ENCODE data around the gene TOR4A. TPM values are rescaled to one million over a fixed set of nuclear protein-coding genes. Genes with fewer than 3 reads are reported as not detected.

The TOR4A gene
- total and polyA plus RNA-seq, 4 experiments from 2014 or later = 0.46 to 2.1 (median 1.4) TPM

GRCh38 chr9:137305798-137306065 lies 28.2 kb downstream of the TOR4A start:
- no peaks in the 10 kb centered on the region for H3K27me3 ChIP-seq (ENCODE audit: insufficient read depth, low read length)
- no peak overlapping the region for H3K27ac Mint-ChIP-seq
- H3K4me1 ChIP-seq (ENCODE audit: insufficient read depth, low read length) = peaks cover 23% of the 10 kb centered on the region
- no peak overlapping the region for H3K27ac ChIP-seq (ENCODE audit: low read depth, low read length)
- H3K4me3 Mint-ChIP-seq = peak overlapping the region in 2 of 8 donors; percentile 61 to 71
- DNase-seq = no peak
- H3K4me1 Mint-ChIP-seq = peaks cover 3 to 24% (median 12%) of the 10 kb centered on the region in 4 donors
- H3K36me3 ChIP-seq (ENCODE audit: insufficient read depth, low read length) = no peaks in the 10 kb centered on the region
- peaks cover 0 to 1% of the 10 kb centered on the region in 2 donors for H3K27me3 Mint-ChIP-seq
- no peaks in the 10 kb centered on the region for H3K9me3 Mint-ChIP-seq
- H3K36me3 Mint-ChIP-seq = no peaks in the 10 kb centered on the region
- no peaks in the 10 kb centered on the region for H3K9me3 ChIP-seq (ENCODE audit: control insufficient read depth in 1 of 2, low read length in 2 of 2)
- POLR2A ChIA-PET (ENCODE audit: partially characterized antibody) = no interaction called here
- CTCF ChIA-PET (ENCODE audit: partially characterized antibody) = no interaction called here
- intact Hi-C loops (cut with micrococcal nuclease) = loop anchor here (10.0 kb wide), 1 partner anchor 229 kb away; no protein-coding TSS in a partner anchor
- peak overlapping the region in 1 of 2 donors; percentile 13 for H3K4me3 ChIP-seq (ENCODE audit: low read length in 2 of 2)

- CTCF ChIA-PET (ENCODE audit: partially characterized antibody) = no interaction called here
- Histone ChIP-seq H3K4me3 (ENCODE audit: low read length in 2 of 2) (peak overlapping the region in 1 of 2 donors; percentile 13), H3K4me1 (ENCODE audit: insufficient read depth, low read length) (peaks cover 20% of the 10 kb centered on the region), H3K27me3 (ENCODE audit: insufficient read depth, low read length) (no peaks in the 10 kb centered on the region), H3K9me3 (ENCODE audit: control insufficient read depth in 1 of 2, low read length in 2 of 2) (no peaks in the 10 kb centered on the region), H3K27ac (ENCODE audit: low read depth, low read length) (no peak overlapping the region), H3K36me3 (ENCODE audit: insufficient read depth, low read length) (no peaks in the 10 kb centered on the region)
- no peaks in the 10 kb centered on the region for H3K36me3 Mint-ChIP-seq
- H3K4me3 Mint-ChIP-seq = peak overlapping the region in 1 of 8 donors; percentile 20
- H3K9me3 Mint-ChIP-seq = no peaks in the 10 kb centered on the region
- no peak overlapping the region for H3K27ac Mint-ChIP-seq
- POLR2A ChIA-PET (ENCODE audit: partially characterized antibody) = no interaction called here
- H3K27me3 Mint-ChIP-seq = no peaks in the 10 kb centered on the region
- intact Hi-C loops (cut with micrococcal nuclease) = loop anchor here (10.0 kb wide), 1 partner anchor 229 kb away; no protein-coding TSS in a partner anchor
- no peak for DNase-seq
- H3K4me1 Mint-ChIP-seq = peaks cover 2 to 21% (median 11%) of the 10 kb centered on the region in 4 donors
Observed at GRCh38 chr9:137306066-137306849, 28.7 kb downstream of the TOR4A start.

DNA sequence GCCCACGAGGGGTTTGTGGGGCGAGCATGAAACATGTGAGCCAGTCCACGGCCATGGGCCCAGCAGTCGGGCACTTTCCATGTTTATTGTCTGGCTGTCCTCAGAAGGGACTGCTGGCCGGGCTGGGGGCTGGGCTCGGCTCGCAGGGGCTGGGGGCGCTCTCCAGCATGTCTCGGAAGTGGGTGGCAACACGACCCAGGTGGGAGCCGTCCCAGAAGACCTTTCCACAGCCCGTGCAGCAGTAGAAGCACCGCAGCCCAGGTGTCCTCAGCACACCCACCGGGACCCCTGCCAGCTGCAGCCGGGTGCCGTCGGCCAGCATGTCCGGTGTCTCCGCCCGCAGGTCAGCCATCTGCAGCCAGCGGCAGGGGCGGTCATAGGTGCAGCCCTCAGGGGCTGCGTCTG lies 29.3 kb downstream of the TOR4A start:
- peak overlapping the region in 1 of 8 donors; percentile 20 for H3K4me3 Mint-ChIP-seq
- H3K36me3 Mint-ChIP-seq = no peaks in the 10 kb centered on the region
- POLR2A ChIA-PET (ENCODE audit: partially characterized antibody) = no interaction called here
- intact Hi-C loops (cut with micrococcal nuclease) = loop anchor here (10.0 kb wide), 1 partner anchor 228 kb away; no protein-coding TSS in a partner anchor
- Histone ChIP-seq H3K9me3 (ENCODE audit: control insufficient read depth in 1 of 2, low read length in 2 of 2) (no peaks in the 10 kb centered on the region), H3K4me1 (ENCODE audit: insufficient read depth, low read length) (peaks cover 20% of the 10 kb centered on the region), H3K4me3 (ENCODE audit: low read length in 2 of 2) (no peak overlapping the region), H3K27ac (ENCODE audit: low read depth, low read length) (no peak overlapping the region), H3K36me3 (ENCODE audit: insufficient read depth, low read length) (no peaks in the 10 kb centered on the region), H3K27me3 (ENCODE audit: insufficient read depth, low read length) (no peaks in the 10 kb centered on the region)
- CTCF ChIA-PET (ENCODE audit: partially characterized antibody) = no interaction called here
- no peak overlapping the region for H3K27ac Mint-ChIP-seq
- no peaks in the 10 kb centered on the region for H3K9me3 Mint-ChIP-seq
- H3K27me3 Mint-ChIP-seq = no peaks in the 10 kb centered on the region
- no peak for DNase-seq
- H3K4me1 Mint-ChIP-seq = peaks cover 2 to 21% (median 9%) of the 10 kb centered on the region in 4 donors

GRCh38 chr9:137307255-137308056 lies 29.9 kb downstream of the TOR4A start:
- Histone ChIP-seq H3K27ac (ENCODE audit: low read depth, low read length) (no peak overlapping the region), H3K27me3 (ENCODE audit: insufficient read depth, low read length) (no peaks in the 10 kb centered on the region), H3K36me3 (ENCODE audit: insufficient read depth, low read length) (no peaks in the 10 kb centered on the region), H3K4me1 (ENCODE audit: insufficient read depth, low read length) (peaks cover 20% of the 10 kb centered on the region), H3K9me3 (ENCODE audit: control insufficient read depth in 1 of 2, low read length in 2 of 2) (no peaks in the 10 kb centered on the region), H3K4me3 (ENCODE audit: low read length in 2 of 2) (no peak overlapping the region)
- intact Hi-C loops (cut with micrococcal nuclease) = loop anchor here (10.0 kb wide), 1 partner anchor 227 kb away; no protein-coding TSS in a partner anchor
- no peak overlapping the region for H3K4me3 Mint-ChIP-seq
- CTCF ChIA-PET (ENCODE audit: partially characterized antibody) = interaction anchor here (0.6 kb wide), 1 partner anchor 318 kb away, joined by 3 read pairs; no protein-coding TSS in a partner anchor
- H3K36me3 Mint-ChIP-seq = no peaks in the 10 kb centered on the region
- H3K4me1 Mint-ChIP-seq = peaks cover 2 to 21% (median 9%) of the 10 kb centered on the region in 4 donors
- POLR2A ChIA-PET (ENCODE audit: partially characterized antibody) = no interaction called here
- no peaks in the 10 kb centered on the region for H3K9me3 Mint-ChIP-seq
- H3K27me3 Mint-ChIP-seq = no peaks in the 10 kb centered on the region
- no peak for DNase-seq
- H3K27ac Mint-ChIP-seq = no peak overlapping the region

- Mint-ChIP-seq H3K4me3 (no peak overlapping the region), H3K27me3 (no peaks in the 10 kb centered on the region), H3K27ac (no peak overlapping the region), H3K36me3 (no peaks in the 10 kb centered on the region), H3K9me3 (no peaks in the 10 kb centered on the region), H3K4me1 (peaks cover 2 to 21% (median 9%) of the 10 kb centered on the region in 4 donors)
- H3K27ac ChIP-seq (ENCODE audit: low read depth, low read length) = no peak overlapping the region
- DNase-seq = no peak
- H3K4me3 ChIP-seq (ENCODE audit: low read length in 2 of 2) = no peak overlapping the region
- ChIA-PET CTCF (ENCODE audit: partially characterized antibody) (interaction anchor here (0.6 kb wide), 1 partner anchor 317 kb away, joined by 3 read pairs; no protein-coding TSS in a partner anchor), POLR2A (ENCODE audit: partially characterized antibody) (no interaction called here)
- H3K9me3 ChIP-seq (ENCODE audit: control insufficient read depth in 1 of 2, low read length in 2 of 2) = no peaks in the 10 kb centered on the region
- H3K36me3 ChIP-seq (ENCODE audit: insufficient read depth, low read length) = no peaks in the 10 kb centered on the region
- no peaks in the 10 kb centered on the region for H3K27me3 ChIP-seq (ENCODE audit: insufficient read depth, low read length)
- peaks cover 20% of the 10 kb centered on the region for H3K4me1 ChIP-seq (ENCODE audit: insufficient read depth, low read length)
- intact Hi-C loops (cut with micrococcal nuclease) = loop anchor here (10.0 kb wide), 1 partner anchor 227 kb away; no protein-coding TSS in a partner anchor
Observed at GRCh38 chr9:137308057-137308619, 30.6 kb downstream of the TOR4A start.

DNA sequence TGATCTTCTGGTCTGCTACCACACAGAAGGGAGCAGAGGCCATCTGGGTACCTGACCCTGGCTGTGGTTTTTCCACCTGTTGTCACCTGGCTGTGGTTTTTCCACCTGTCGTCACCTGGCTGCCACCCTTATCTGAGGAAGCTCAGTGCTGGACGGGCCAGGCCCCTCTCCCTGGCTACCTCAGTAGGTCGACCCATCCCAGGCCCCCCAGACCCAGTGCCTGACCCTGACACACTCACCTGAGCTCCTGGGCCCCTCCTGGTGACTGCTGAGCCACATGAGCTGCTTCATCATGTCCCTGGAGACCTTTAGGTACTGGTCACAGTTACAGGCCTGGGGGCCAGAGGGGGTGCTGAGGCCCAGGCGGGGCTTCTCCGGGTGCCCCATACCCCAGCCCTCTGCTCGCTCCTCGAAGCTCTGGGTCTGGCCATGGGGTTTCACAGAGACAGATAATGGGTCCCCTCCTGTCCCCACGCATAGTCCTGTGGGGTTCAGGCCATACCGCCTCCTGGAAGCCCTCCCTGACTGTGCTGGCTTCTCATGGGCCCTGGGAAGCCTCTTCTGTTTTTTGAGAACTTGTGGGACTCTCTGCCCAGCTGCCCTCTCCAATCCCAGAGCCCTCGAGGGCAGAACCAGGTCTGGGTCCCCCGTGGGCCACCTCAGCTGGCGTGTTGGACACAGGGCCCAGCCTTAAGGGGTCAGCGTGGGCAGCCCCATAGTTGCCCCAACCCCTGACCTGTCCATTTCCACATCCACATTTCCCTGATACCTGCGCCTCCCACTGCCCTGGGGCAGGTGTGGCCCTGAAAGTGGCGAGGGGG lies 32.1 kb downstream of the TOR4A start:
- H3K27ac ChIP-seq (ENCODE audit: low read depth, low read length) = no peak overlapping the region
- H3K4me1 ChIP-seq (ENCODE audit: insufficient read depth, low read length) = peaks cover 18% of the 10 kb centered on the region
- Mint-ChIP-seq H3K27ac (no peak overlapping the region), H3K4me1 (peaks cover 2 to 14% (median 6%) of the 10 kb centered on the region in 4 donors), H3K9me3 (no peaks in the 10 kb centered on the region), H3K27me3 (no peaks in the 10 kb centered on the region), H3K4me3 (no peak overlapping the region), H3K36me3 (no peaks in the 10 kb centered on the region)
- CTCF ChIA-PET (ENCODE audit: partially characterized antibody) = no interaction called here
- no peaks in the 10 kb centered on the region for H3K36me3 ChIP-seq (ENCODE audit: insufficient read depth, low read length)
- intact Hi-C loops (cut with micrococcal nuclease) = loop anchor here (10.0 kb wide), 1 partner anchor 225 kb away; no protein-coding TSS in a partner anchor
- H3K4me3 ChIP-seq (ENCODE audit: low read length in 2 of 2) = no peak overlapping the region
- H3K27me3 ChIP-seq (ENCODE audit: insufficient read depth, low read length) = no peaks in the 10 kb centered on the region
- POLR2A ChIA-PET (ENCODE audit: partially characterized antibody) = no interaction called here
- no peaks in the 10 kb centered on the region for H3K9me3 ChIP-seq (ENCODE audit: control insufficient read depth in 1 of 2, low read length in 2 of 2)
- DNase-seq = no peak
